ENCODE data around the gene SPACDR. TPM values are rescaled to one million over a fixed set of nuclear protein-coding genes. Genes with fewer than 3 reads are reported as not detected.
A peak's percentile ranks its signal among the peaks of the same experiment; 100 is the strongest.

SPACDR gene
- total RNA-seq, 1 donor from 2014 or later, result 1.7 TPM

- TF ChIP-seq CTCF (IDR thresholded peaks at IDR 0.05), result no peak
- ATAC-seq (no peak), DNase-seq (no peak)
- H3K27ac ChIP-seq, result no peak overlapping the region
- intact Hi-C loops (cut with DNase I), result no loop called here
- H3K4me1 ChIP-seq, result peaks cover 10% of the 10 kb centered on the region
- no peaks in the 10 kb centered on the region for H3K27me3 ChIP-seq (ENCODE audit: low read depth)
- no peak overlapping the region for H3K4me3 ChIP-seq
- H3K9me3 ChIP-seq, result no peaks in the 10 kb centered on the region
- H3K36me3 ChIP-seq, result no peaks in the 10 kb centered on the region
Observed at GRCh38 chr7:100486753-100487446, 22.8 kb upstream of the SPACDR start.

DNA sequence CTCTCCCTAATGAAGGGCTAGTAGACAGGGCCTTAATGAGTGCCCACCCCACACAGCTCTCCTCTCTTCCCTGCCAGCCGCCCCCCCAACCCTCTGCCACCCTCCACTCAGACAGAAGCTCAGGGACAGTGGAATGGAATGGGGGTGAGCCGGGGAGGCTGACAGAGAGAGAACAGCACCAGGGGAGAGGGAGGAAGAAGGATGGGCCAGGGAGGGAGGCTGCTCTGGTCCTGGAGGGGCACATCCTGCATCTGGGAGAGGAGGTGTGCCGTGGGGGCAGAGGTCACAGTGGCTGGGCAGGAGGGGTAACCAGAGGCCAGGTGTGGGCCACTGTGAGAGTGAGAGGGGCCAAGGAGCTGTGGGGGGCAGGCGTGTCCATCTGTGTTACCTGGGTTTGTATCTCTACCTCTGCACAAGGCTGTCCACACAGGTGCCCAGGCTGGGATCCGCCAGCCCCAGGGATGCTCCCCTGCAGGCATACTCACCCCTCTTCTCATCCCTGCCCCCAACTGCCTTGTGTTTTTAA, 22.1 kb upstream of the SPACDR start:
- no peak for DNase-seq
- intact Hi-C loops (cut with DNase I), result no loop called here
- no peak for ATAC-seq
- Histone ChIP-seq H3K27ac (no peak overlapping the region), H3K4me3 (no peak overlapping the region), H3K4me1 (peaks cover 10% of the 10 kb centered on the region), H3K27me3 (ENCODE audit: low read depth) (no peaks in the 10 kb centered on the region), H3K9me3 (no peaks in the 10 kb centered on the region), H3K36me3 (no peaks in the 10 kb centered on the region)
- no peak for TF ChIP-seq CTCF (IDR thresholded peaks at IDR 0.05)

DNA sequence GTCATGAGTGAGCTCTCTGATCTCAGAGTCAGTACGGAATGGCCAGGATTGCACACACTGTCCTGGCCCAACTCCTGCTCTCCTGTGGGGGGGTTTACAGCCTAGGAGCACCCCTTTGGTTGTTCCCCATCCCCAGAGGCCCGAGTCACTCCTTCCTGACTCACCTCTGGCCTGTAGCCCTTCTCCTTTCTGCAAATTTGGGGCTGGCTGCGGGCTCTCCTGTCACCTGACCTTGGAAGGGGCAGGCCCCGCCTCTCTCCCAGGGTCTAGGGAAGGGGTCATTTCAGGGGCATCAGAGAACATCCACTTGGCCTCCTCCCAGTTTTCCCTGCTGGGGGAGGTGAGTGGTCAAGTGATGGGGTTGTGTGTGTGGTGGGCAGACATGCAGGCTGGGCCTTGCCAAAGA, 21.4 kb upstream of the SPACDR start:
- intact Hi-C loops (cut with DNase I), result no loop called here
- DNase-seq, result no peak
- no peaks in the 10 kb centered on the region for H3K36me3 ChIP-seq
- no peaks in the 10 kb centered on the region for H3K9me3 ChIP-seq
- peaks cover 10% of the 10 kb centered on the region for H3K4me1 ChIP-seq
- no peak overlapping the region for H3K27ac ChIP-seq
- no peak for ATAC-seq
- H3K27me3 ChIP-seq (ENCODE audit: low read depth), result no peaks in the 10 kb centered on the region
- H3K4me3 ChIP-seq, result no peak overlapping the region
- TF ChIP-seq CTCF (IDR thresholded peaks at IDR 0.05), result no peak

- ATAC-seq (no peak), DNase-seq (no peak)
- H3K36me3 ChIP-seq, result no peaks in the 10 kb centered on the region
- H3K9me3 ChIP-seq, result no peaks in the 10 kb centered on the region
- no peaks in the 10 kb centered on the region for H3K27me3 ChIP-seq (ENCODE audit: low read depth)
- no peak for TF ChIP-seq CTCF (IDR thresholded peaks at IDR 0.05)
- no peak overlapping the region for H3K27ac ChIP-seq
- intact Hi-C loops (cut with DNase I), result no loop called here
- no peak overlapping the region for H3K4me3 ChIP-seq
- H3K4me1 ChIP-seq, result peaks cover 17% of the 10 kb centered on the region
Observed at GRCh38 chr7:100484673-100485045, 20.6 kb upstream of the SPACDR start.

DNA sequence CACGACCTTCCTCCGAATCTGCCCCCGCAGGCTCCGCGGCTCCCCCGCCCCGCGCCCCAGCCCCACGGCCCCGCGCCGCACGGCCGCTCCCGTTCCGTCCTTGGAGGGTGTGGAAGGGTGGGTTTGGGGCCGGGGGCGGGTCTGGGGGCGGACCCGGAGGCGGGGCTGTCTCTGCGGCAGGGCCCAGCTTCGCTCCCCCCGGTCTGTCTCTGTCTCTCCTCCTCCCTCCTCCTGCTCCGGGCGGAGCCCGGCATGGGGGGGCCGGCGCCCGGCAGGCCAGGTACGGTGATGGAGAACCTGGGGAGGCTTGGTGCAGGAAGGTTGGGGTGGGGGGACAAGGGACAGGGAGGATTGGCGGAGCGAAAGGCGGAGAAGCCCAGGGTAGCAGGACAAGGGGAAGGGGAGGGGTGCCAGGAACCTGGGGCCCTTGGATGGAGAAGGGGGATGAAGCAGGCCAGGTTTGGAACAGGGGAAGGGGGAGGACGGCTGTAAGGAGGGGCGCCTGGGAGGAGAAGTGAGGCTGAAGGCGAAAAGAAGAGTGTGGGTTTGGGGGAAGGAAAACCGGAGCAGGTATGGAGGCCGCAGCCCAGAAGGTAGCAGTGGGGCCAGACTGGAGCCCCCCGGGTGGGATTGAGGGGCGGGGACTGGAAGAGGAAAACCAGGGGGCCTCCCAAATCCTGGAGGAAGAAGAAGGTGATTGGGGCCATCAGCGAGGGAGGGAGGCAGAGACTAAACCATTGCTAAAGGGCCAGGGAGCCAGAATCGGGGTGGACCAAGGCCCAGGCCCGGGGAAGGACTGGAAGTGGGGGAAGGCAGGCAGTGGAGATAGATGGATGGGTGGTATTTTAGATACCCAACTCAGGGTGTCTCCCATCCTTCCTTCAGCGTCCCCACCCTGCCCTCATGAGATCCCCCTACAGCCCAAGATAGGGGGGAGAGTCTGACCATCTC, 19.9 kb upstream of the SPACDR start, which contains the start of gene NYAP1:
NYAP1 (plus strand) TSS at position 206 of the 951 bp plus-strand sequence. CDS start 1,385 bp downstream, outside the sequence.
- intact Hi-C loops (cut with DNase I), result no loop called here
- peak; percentile 46 to 57 for ATAC-seq
- peaks cover 22% of the 10 kb centered on the region for H3K4me1 ChIP-seq
- H3K27me3 ChIP-seq (ENCODE audit: low read depth), result no peaks in the 10 kb centered on the region
- peak within 1 kb of the TSS; percentile 63 for H3K4me3 ChIP-seq
- no peak for TF ChIP-seq CTCF (IDR thresholded peaks at IDR 0.05)
- no peaks in the 10 kb centered on the region for H3K9me3 ChIP-seq
- peak; percentile 62 for DNase-seq
- no peak within 1 kb of the TSS for H3K27ac ChIP-seq
- H3K36me3 ChIP-seq, result no peaks in the 10 kb centered on the region

All from lower lobe of right lung (tissue), 2 donors.